Activated naive CD8-positive, alpha-beta T cell treated with anti-CD3 and anti-CD28 coated beads, Interleukin-2, amount 50 U/mL, for 16 hours (primary cell): ENCODE data around the gene SLC6A20.

Experiments
- DNase-seq: peaks from one replicate; pipeline ENCODE4 v3.0.0-alpha.2; 2020; ENCODE audit warnings: low read depth, low spot score

SLC6A20 gene

DNA sequence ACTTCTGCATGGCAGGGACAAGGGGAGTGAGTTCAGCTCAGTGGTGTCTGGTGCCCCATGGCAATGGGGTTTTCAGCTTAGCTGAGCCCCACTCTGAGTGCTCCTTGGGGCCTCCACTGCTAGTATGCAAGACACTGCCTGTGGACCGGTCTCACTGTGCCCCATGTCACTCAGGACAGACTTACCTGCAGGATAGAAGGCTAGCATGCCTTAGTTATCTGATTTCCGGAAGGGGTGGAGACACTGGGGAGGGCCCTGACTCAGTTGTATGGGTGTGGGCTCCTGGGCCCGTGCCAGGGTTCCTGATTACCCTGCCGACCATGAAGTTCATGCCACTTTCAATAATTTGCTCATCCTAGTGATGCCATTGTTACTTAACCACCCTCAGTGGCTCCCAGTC, 4.3 kb upstream of the SLC6A20 start:
- DNase-seq = no peak

DNA sequence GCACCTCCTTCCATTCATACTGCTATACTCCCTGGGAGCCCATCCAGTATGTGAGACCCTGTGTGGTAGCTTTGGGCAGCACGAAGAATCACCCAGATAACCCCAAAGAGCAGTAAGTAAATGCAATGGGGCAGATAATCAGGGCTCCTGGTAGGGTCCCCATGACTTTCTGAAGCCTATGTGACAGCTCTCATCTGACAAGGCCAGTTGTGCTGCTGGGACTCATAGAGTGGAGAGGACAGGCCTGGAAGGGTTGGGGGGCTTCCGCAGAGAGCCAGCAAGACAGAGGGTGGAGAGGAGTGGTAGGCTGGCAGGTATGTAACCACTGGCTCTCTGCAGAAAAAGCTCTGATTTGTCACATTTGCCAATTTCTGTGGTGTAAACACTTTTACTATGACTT, 3.2 kb upstream of the SLC6A20 start:
- no peak for DNase-seq

- no peak for DNase-seq
These were observed 1.7 kb upstream of the SLC6A20 start for GRCh38 chr3:45798034-45798433.

GRCh38 chr3:45796902-45797637, 734 bp upstream of the SLC6A20 start:
- no peak for DNase-seq

DNA sequence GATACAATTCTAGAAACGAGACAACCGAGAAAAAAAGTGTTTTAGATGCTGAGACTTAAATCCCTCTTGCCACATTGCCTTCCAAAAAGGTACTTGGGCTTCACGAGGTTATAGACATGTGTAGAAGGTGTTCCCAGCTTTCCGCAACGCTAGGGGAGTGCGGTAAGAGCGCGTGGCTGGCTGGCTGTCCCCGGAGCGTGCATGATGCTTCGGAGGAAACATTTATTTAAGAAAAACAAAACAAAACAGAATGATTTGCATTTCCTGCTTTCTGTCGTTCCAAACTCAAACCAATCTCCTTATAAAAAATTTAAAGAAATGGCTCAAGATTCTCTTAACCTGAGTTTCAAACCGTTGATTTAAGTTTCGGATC, 841 bp downstream of the SLC6A20 start:
- DNase-seq = no peak

GRCh38 chr3:45794660-45795059, 1.7 kb downstream of the SLC6A20 start:
- DNase-seq = no peak

DNA sequence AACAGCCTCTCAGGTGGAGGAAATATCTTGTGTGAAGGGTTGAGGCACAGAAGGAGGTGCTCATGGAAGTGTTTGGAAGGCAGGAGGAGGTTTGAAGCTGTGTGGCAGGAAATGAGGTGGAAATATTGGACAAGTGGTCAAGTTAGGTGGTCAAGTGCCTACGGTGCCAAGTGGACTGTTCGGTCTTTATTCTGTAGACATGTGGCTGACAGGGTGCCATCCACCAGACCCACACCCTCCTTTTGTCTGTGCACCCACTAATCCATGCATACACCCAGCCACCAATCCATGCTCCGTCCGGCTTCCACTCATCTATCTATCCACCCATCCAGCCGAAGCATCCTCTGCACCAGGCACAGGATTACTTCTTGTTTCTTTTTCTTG, 2.2 kb downstream of the SLC6A20 start:
- DNase-seq = no peak

DNA sequence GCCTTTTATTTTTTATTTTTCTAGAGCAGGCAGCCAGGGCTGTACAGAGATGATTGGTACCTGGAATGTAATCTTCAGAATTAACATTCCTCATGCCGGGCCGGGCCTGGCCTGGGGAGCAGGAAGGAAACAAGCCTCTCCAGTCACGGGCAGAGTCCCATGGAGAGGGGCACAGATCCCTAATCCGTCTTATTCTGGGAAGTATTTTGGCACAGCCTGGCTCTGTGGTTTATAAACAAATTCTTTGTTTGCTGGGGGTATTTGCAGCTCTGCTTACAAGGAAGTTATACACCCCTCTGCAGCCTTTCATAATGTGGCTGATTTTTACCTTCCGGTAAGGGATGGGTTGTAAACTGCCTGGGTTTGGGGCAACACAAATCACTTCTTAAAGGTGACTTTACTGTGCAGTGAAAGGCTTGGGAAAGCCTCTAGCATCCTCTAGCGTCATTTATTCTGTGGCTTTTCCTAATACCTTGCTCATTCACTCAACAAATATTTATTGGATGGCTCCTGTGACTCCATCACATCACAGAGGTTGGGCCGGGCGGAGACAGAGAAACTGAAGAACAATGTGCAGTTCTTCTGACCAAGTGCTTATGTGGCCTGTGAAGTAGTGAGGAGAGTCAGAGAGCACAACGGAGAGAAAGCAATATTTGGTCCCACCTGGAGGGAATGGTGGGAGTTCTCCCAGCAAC, 2.7 kb downstream of the SLC6A20 start:
- no peak for DNase-seq

- DNase-seq = no peak
These were observed 3.7 kb downstream of the SLC6A20 start for GRCh38 chr3:45792516-45793172.

- DNase-seq = no peak
These were observed 4.3 kb downstream of the SLC6A20 start for GRCh38 chr3:45792036-45792435.

DNA sequence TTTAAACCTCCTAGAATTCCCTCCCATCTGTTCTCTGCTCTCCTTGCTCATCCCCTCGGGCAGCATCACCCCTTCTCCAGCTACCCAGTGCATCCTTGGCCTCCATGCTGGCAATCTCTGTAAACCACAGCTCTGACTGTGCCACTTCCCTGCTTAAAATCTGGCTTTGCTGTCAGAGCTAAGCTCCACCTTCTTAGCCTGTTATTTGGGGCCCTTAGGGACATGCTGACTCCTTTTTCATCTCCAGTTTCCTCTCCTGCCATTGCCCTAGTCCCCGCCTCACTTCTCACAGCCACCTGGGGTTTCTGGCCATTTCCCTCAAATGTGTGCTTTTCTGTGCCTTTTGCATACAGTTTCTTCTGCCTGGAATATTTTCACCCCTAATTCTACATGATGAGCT, 5.7 kb downstream of the SLC6A20 start:
- no peak for DNase-seq

DNA sequence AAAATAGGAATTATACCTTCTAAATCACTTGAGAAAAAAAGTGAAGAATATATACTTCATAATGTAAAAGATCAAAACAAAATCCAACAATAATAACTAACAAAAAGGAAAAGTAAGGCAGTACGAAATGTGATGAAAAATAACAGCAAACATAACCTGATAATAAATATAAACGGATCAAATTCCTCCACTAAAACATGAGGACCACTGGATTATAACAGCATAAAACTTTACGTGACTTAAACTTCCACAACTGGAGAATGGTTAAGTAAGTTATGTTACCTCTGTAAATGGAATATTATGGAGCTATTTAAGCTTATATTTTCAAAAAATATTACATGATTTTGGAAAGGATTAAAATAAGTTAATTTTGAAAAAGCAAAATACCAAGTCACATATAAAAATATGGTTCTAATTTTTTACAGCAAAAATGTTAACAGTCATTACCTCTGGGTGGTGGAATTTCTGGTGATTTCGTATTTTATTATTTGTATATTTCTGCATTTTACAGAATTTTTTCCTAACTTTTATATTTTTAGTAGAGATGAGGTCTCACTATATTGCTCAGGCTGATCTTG, 7.0 kb downstream of the SLC6A20 start:
- no peak for DNase-seq

GRCh38 chr3:45787551-45787950, 8.8 kb downstream of the SLC6A20 start:
- DNase-seq = no peak

DNA sequence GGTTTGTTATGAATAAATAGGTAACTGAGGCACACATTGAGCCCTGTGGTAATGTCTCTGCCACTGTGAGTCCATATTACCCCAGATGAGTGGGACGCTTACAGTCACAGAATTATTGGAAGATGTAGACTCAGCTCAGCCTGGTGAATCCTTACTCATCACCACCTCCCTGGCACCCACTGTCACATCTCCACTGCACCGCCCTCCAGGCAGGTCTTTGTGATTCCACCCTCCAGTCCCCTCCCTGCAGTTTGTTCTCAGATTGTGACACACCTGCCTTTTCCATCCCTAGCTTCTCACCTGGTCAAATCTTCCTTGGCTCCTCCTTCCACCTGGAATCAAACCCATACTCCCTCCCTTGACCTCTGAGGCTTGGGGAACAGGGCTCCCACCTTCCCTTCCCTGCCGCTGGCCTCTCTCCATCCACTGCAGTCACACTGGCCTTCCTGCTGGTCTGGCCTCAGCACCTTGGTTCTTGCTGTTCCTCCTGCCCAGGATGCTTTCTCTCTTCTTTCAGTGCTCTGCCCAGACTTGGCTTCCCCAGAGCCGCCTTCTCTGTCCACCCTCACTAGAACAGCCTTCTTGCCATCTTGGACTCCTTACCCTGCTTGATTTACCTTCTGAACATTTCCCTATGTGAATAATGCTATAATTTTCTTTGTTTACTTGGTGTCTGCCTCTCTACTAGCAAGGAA, 9.4 kb downstream of the SLC6A20 start:
- no peak for DNase-seq

GRCh38 chr3:45785605-45786150, 10.7 kb downstream of the SLC6A20 start:
- DNase-seq = no peak

GRCh38 chr3:45783667-45784066, 12.7 kb downstream of the SLC6A20 start:
- no peak for DNase-seq

DNA sequence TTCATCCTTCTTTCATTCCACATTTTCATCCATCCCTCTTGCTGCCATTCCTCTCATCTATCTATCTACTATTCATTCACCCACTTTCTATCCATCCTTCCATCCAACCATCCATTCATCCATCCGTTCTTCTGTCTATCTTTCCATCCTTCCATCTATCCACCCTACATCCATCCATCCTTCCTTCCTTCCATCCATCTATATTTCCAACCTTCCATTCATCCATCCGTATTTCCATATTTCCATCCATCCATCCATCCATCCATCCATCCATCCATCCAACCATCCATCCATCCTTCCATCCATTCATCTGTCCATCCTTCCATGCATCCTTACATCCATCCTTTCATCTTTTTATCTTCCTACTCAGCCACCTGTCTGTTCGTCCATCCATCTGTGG, 14.0 kb downstream of the SLC6A20 start:
- DNase-seq = no peak

DNA sequence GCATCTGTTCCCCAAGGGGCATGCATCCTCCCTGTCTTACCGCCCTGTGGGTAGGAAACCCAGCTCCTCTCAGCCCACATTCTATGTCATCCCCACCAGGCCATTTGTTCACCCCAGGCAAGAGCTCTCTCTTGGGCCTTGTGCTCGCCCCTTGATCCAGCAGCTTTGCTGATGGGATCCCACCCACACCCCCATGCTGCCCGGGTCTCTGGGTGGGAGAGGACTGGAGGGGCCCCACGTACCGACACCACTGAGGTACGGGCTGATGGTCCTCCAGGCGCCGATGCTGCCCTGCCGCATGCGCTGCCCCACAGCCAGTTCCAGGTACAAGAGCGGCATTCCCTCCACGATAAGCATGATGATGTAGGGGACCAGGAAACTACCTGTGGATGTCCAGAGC, 14.5 kb downstream of the SLC6A20 start:
- DNase-seq = no peak

DNA sequence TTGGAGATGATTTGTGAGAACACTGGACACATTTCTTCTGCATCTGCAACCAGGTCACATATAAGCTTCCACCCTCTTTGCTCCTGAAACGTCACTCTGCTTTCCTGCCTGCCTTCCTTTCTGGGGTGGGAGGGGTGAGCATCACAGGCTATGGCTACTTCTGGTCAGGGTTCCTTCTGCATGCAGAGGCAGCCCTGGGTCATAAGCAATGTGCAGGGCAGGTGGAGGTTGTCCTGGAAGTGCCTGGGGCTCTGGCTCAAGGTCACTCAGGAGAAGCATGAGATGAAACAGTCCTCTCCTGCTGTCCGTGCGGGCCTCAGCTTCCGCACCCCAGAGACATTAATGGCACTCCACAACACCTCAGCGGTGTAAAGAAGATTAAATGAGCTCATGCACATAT, 15.1 kb downstream of the SLC6A20 start:
- no peak for DNase-seq

DNA sequence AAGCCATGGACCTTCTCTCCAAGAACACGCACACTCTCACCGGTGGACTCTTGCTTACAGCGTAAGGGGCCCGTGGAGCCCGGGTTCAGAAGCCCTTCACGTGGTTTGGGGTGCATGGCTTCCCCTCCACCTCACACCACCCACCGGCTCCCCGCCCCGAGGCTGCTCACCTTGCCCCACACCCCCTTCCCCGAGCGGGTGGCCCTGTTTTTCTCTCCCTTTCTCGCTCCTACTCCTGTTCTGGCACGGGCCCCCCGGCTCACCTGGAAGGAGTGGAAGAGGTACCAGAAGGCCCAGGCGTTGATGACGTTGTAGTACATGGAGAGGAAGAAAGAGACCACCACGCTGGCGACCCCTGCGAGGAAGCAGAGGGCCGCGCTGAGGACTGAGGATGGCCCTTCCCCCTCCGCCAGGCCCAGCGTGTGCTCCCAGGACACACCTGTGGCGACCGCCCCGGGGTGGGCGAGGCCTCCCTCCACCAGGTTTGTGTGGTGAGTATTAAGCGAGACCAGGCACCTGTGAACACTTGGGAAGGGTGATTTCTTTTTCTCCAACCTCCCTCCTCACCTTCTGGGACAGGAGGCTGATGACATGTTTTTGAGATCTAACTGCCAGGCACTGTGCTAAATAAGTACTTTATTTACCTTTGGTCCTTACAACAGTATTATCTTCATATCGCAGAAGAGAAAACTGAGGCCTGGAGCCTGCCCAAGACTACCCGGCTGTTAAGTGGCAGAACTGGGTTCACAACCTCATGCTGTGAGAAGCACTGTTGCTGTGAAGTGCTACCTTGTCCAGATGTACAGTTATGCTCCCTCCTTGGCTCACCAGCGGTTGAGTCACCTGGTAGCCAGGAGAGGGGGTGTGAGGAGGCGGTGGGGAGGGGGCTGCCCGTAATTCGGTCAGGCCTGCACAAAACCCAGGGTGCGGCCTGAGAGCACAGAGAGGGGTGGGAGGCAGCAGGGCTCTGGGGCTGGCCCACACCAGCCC, 16.3 kb downstream of the SLC6A20 start:
- no peak for DNase-seq
